Progenitor cell of endocrine pancreas (in vitro differentiated cells): ENCODE results near the gene MRPL36. TPM values are rescaled to one million over a fixed set of nuclear protein-coding genes. Genes with fewer than 3 reads are reported as not detected.

Source experiments
- DNase-seq: peaks from one replicate; pipeline ENCODE4 v3.0.0; 2021; ENCODE audit warnings: low spot score; ENCODE audit not compliant: unreplicated experiment
- H3K27ac Mint-ChIP-seq: 2 replicates; pipeline ENCODE4 v1.8.0; 2021; ENCODE audit warnings: mild to moderate bottlenecking, moderate library complexity, mixed read lengths
- H3K27me3 Mint-ChIP-seq: 2 replicates; pipeline ENCODE4 v1.8.0; 2021; ENCODE audit warnings: mixed read lengths
- H3K36me3 Mint-ChIP-seq: 2 replicates; pipeline ENCODE4 v1.8.0; 2022; ENCODE audit warnings: mixed read lengths; ENCODE audit not compliant: insufficient read depth
- H3K4me1 Mint-ChIP-seq: 2 replicates; pipeline ENCODE4 v1.8.0; 2021; ENCODE audit warnings: low read depth, mixed read lengths
- H3K4me3 Mint-ChIP-seq: 2 replicates; pipeline ENCODE4 v1.8.0; 2021; ENCODE audit warnings: low read depth, mild to moderate bottlenecking, moderate library complexity, mixed read lengths
- H3K9me3 Mint-ChIP-seq: 2 replicates; pipeline ENCODE4 v1.8.0; 2021; ENCODE audit warnings: low read depth, mixed read lengths
- CTCF ChIP-seq: fragments of 200-600 bp; sonication (generic); IDR thresholded peaks from one replicate; pipeline ENCODE4 v1.5.0; 2021; ENCODE audit warnings: antibody characterized with exemption, mild to moderate bottlenecking; ENCODE audit not compliant: unreplicated experiment
- total RNA-seq: library from RNA; stranded (reverse); gene quantifications from 2 replicates; pipeline ENCODE4 v1.2.1, GENCODE V29; 2021

MRPL36 gene
- total RNA-seq, 1 donor from 2014 or later: 40.5 TPM

GRCh38 chr5:1815071-1815786, 15.6 kb upstream of the MRPL36 start:
- no peak for DNase-seq
- no peak for TF ChIP-seq CTCF
- H3K27ac Mint-ChIP-seq: no peak overlapping the region
- no peaks in the 10 kb centered on the region for H3K27me3 Mint-ChIP-seq
- H3K36me3 Mint-ChIP-seq: peaks cover 42% of the 10 kb centered on the region
- no peaks in the 10 kb centered on the region for H3K4me1 Mint-ChIP-seq
- H3K4me3 Mint-ChIP-seq: no peak overlapping the region
- H3K9me3 Mint-ChIP-seq: no peaks in the 10 kb centered on the region

GRCh38 chr5:1814183-1815020, 14.8 kb upstream of the MRPL36 start:
- no peaks in the 10 kb centered on the region for H3K27me3 Mint-ChIP-seq
- H3K27ac Mint-ChIP-seq: no peak overlapping the region
- no peak for TF ChIP-seq CTCF
- H3K9me3 Mint-ChIP-seq: no peaks in the 10 kb centered on the region
- H3K36me3 Mint-ChIP-seq: peaks cover 42% of the 10 kb centered on the region
- DNase-seq: no peak
- H3K4me3 Mint-ChIP-seq: no peak overlapping the region
- H3K4me1 Mint-ChIP-seq: no peaks in the 10 kb centered on the region

- H3K9me3 Mint-ChIP-seq: no peaks in the 10 kb centered on the region
- no peak overlapping the region for H3K4me3 Mint-ChIP-seq
- no peaks in the 10 kb centered on the region for H3K4me1 Mint-ChIP-seq
- H3K36me3 Mint-ChIP-seq: peaks cover 30% of the 10 kb centered on the region
- H3K27ac Mint-ChIP-seq: no peak overlapping the region
- H3K27me3 Mint-ChIP-seq: no peaks in the 10 kb centered on the region
- TF ChIP-seq CTCF: no peak
- DNase-seq: no peak
Observed at GRCh38 chr5:1810581-1811101, 11.0 kb upstream of the MRPL36 start.

GRCh38 chr5:1809416-1810035, 9.9 kb upstream of the MRPL36 start:
- H3K36me3 Mint-ChIP-seq: peaks cover 26% of the 10 kb centered on the region
- no peak overlapping the region for H3K4me3 Mint-ChIP-seq
- no peaks in the 10 kb centered on the region for H3K4me1 Mint-ChIP-seq
- no peaks in the 10 kb centered on the region for H3K27me3 Mint-ChIP-seq
- no peaks in the 10 kb centered on the region for H3K9me3 Mint-ChIP-seq
- no peak overlapping the region for H3K27ac Mint-ChIP-seq
- no peak for DNase-seq
- TF ChIP-seq CTCF: no peak

- no peaks in the 10 kb centered on the region for H3K9me3 Mint-ChIP-seq
- DNase-seq: no peak
- no peak overlapping the region for H3K4me3 Mint-ChIP-seq
- H3K4me1 Mint-ChIP-seq: no peaks in the 10 kb centered on the region
- no peaks in the 10 kb centered on the region for H3K27me3 Mint-ChIP-seq
- H3K27ac Mint-ChIP-seq: no peak overlapping the region
- H3K36me3 Mint-ChIP-seq: peaks cover 21% of the 10 kb centered on the region
- no peak for TF ChIP-seq CTCF
Observed at GRCh38 chr5:1808439-1808838, 8.8 kb upstream of the MRPL36 start.
